Activated B cell treated with CpG ODN at 0.5 μM for 24 hours (primary cell): ENCODE results near the gene SAMD13. TPM values are rescaled to one million over a fixed set of nuclear protein-coding genes. Genes with fewer than 3 reads are reported as not detected.

ENCODE experiments used
- ATAC-seq: fragments of 200-7000 bp; cut with Tn5 transposase; one replicate; pipeline ENCODE4 v1.10.0; 2021; ENCODE audit warnings: low read depth, mild to moderate bottlenecking, moderate library complexity
- CTCF ChIA-PET: fragments of 350-600 bp; sonication (Branson Sonifier 250); formaldehyde crosslinking; loops from one replicate; lab custom pipeline; 2021; ENCODE audit warnings: antibody characterized with exemption; lab: Charles Lee
- POLR2A ChIA-PET: fragments of 350-600 bp; sonication (Branson Sonifier 250); formaldehyde crosslinking; loops from one replicate; lab custom pipeline; 2021; ENCODE audit warnings: antibody characterized with exemption; lab: Charles Lee
- DNase-seq: peaks from one replicate; pipeline ENCODE4 v3.0.0; 2022
- H3K27ac Mint-ChIP-seq: one replicate; pipeline ENCODE4 v1.8.0; 2020; ENCODE audit warnings: mixed read lengths
- H3K27me3 Mint-ChIP-seq: one replicate; pipeline ENCODE4 v1.8.0; 2021; ENCODE audit warnings: mixed read lengths
- H3K36me3 Mint-ChIP-seq: one replicate; pipeline ENCODE4 v1.8.0; 2021; ENCODE audit warnings: low read depth, mixed read lengths
- H3K4me1 Mint-ChIP-seq: one replicate; pipeline ENCODE4 v1.8.0; 2021; ENCODE audit warnings: mixed read lengths
- H3K4me3 Mint-ChIP-seq: one replicate; pipeline ENCODE4 v1.8.0; 2020; ENCODE audit warnings: mild to moderate bottlenecking, mixed read lengths
- H3K9me3 Mint-ChIP-seq: one replicate; pipeline ENCODE4 v1.8.0; 2020; ENCODE audit warnings: mixed read lengths
- CTCF ChIP-seq: fragments of 200-600 bp; IDR thresholded peaks from one replicate; pipeline ENCODE4 v1.8.0; 2022; ENCODE audit warnings: antibody characterized with exemption, mild to moderate bottlenecking
- intact Hi-C: fragments of 100-400 bp; cut with micrococcal nuclease; formaldehyde crosslinking; loops from one replicate; pipeline ENCODE4 v1.15.1; 2024
- total RNA-seq: library from RNA; stranded (reverse); gene quantifications from 2 replicates; pipeline ENCODE4 v1.2.3, GENCODE V29; 2022

The SAMD13 gene
- total RNA-seq, 1 donor from 2014 or later, result 0.18 TPM

GRCh38 chr1:84358695-84359094 is 57.2 kb downstream of the SAMD13 start:
- ATAC-seq (no peak), DNase-seq (no peak)
- intact Hi-C loops, result no loop called here
- H3K4me1 Mint-ChIP-seq, result no peaks in the 10 kb centered on the region
- POLR2A ChIA-PET, result no interaction called here
- H3K9me3 Mint-ChIP-seq, result no peaks in the 10 kb centered on the region
- H3K4me3 Mint-ChIP-seq, result no peak overlapping the region
- no peak overlapping the region for H3K27ac Mint-ChIP-seq
- no peak for TF ChIP-seq CTCF
- CTCF ChIA-PET, result no interaction called here
- H3K36me3 Mint-ChIP-seq, result no peaks in the 10 kb centered on the region
- H3K27me3 Mint-ChIP-seq, result peaks cover 9% of the 10 kb centered on the region

- ChIA-PET POLR2A (no interaction called here), CTCF (no interaction called here)
- no peak for TF ChIP-seq CTCF
- peaks cover 5% of the 10 kb centered on the region for H3K27me3 Mint-ChIP-seq
- intact Hi-C loops, result no loop called here
- H3K36me3 Mint-ChIP-seq, result no peaks in the 10 kb centered on the region
- no peak overlapping the region for H3K27ac Mint-ChIP-seq
- no peak overlapping the region for H3K4me3 Mint-ChIP-seq
- no peaks in the 10 kb centered on the region for H3K4me1 Mint-ChIP-seq
- no peaks in the 10 kb centered on the region for H3K9me3 Mint-ChIP-seq
- DNase-seq (no peak), ATAC-seq (no peak)
Observed at GRCh38 chr1:84360316-84360715, 58.8 kb downstream of the SAMD13 start.

- Mint-ChIP-seq H3K4me1 (no peaks in the 10 kb centered on the region), H3K4me3 (no peak overlapping the region), H3K27ac (no peak overlapping the region), H3K9me3 (no peaks in the 10 kb centered on the region), H3K36me3 (no peaks in the 10 kb centered on the region), H3K27me3 (peaks cover 2% of the 10 kb centered on the region)
- intact Hi-C loops, result no loop called here
- DNase-seq (no peak), ATAC-seq (no peak)
- no peak for TF ChIP-seq CTCF
- POLR2A ChIA-PET, result no interaction called here
- CTCF ChIA-PET, result no interaction called here
Observed at GRCh38 chr1:84361796-84362195, 60.3 kb downstream of the SAMD13 start.

GRCh38 chr1:84363019-84363418 is 61.5 kb downstream of the SAMD13 start:
- no peak overlapping the region for H3K4me3 Mint-ChIP-seq
- no peaks in the 10 kb centered on the region for H3K27me3 Mint-ChIP-seq
- ATAC-seq (no peak), DNase-seq (no peak)
- ChIA-PET CTCF (no interaction called here), POLR2A (no interaction called here)
- H3K27ac Mint-ChIP-seq, result no peak overlapping the region
- no peaks in the 10 kb centered on the region for H3K36me3 Mint-ChIP-seq
- no peak for TF ChIP-seq CTCF
- no peaks in the 10 kb centered on the region for H3K9me3 Mint-ChIP-seq
- H3K4me1 Mint-ChIP-seq, result no peaks in the 10 kb centered on the region
- intact Hi-C loops, result no loop called here

GRCh38 chr1:84363622-84364021 is 62.1 kb downstream of the SAMD13 start:
- ATAC-seq (no peak), DNase-seq (no peak)
- Mint-ChIP-seq H3K4me3 (no peak overlapping the region), H3K27ac (no peak overlapping the region), H3K9me3 (no peaks in the 10 kb centered on the region), H3K36me3 (no peaks in the 10 kb centered on the region), H3K4me1 (no peaks in the 10 kb centered on the region), H3K27me3 (no peaks in the 10 kb centered on the region)
- POLR2A ChIA-PET, result no interaction called here
- intact Hi-C loops, result no loop called here
- CTCF ChIA-PET, result no interaction called here
- no peak for TF ChIP-seq CTCF
